ENCODE results near the gene SPAG16.

DNA sequence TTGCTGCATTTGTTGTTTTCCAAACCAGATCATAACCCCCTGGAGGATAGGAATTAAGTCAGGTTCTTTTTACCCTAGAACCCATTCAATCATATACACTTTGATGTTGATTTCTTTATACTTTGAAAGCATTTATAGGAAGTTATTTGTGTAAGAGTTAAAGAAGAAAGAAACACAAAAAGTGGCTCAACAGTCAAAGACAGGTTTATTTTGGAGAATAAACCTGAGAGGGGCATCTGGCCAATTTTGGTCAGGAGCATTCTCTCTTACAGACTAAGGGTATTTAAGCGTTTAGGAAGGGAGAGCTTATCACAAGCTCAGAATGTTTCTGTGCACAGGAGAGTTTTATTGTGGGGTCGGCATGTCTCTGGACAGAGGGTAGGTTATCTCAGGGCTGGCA is 398.0 kb downstream of the SPAG16 start:
- TF ChIP-seq POLR2A (IDR thresholded peaks at IDR 0.05), result no peak
- TF ChIP-seq, protein P1, sequence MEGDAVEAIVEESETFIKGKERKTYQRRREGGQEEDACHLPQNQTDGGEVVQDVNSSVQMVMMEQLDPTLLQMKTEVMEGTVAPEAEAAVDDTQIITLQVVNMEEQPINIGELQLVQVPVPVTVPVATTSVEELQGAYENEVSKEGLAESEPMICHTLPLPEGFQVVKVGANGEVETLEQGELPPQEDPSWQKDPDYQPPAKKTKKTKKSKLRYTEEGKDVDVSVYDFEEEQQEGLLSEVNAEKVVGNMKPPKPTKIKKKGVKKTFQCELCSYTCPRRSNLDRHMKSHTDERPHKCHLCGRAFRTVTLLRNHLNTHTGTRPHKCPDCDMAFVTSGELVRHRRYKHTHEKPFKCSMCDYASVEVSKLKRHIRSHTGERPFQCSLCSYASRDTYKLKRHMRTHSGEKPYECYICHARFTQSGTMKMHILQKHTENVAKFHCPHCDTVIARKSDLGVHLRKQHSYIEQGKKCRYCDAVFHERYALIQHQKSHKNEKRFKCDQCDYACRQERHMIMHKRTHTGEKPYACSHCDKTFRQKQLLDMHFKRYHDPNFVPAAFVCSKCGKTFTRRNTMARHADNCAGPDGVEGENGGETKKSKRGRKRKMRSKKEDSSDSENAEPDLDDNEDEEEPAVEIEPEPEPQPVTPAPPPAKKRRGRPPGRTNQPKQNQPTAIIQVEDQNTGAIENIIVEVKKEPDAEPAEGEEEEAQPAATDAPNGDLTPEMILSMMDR (IDR thresholded peaks at IDR 0.05), result no peak
